SK-N-SH (cell line): Measurements from ENCODE around the gene ARMC10.

Experiments
- CTCF ChIP-seq: fragments of 200-600 bp; sonication (generic); IDR thresholded peaks from 2 replicates; pipeline ENCODE4 v1.6.1; 2017; ENCODE audit warnings: antibody characterized with exemption, mild to moderate bottlenecking, moderate library complexity
- ELF1 ChIP-seq: IDR thresholded peaks from 2 replicates; pipeline ENCODE4 v1.4.0; 2012
- EP300 ChIP-seq, 2 experiments: IDR thresholded peaks; 2 replicates each; pipeline versions ENCODE4 v1.4.0 to v1.6.1; 2012; ENCODE audit warnings: borderline replicate concordance in 1 of 2, low read depth in 1 of 2, low read length in 1 of 2
- EZH2phosphoT487 ChIP-seq: fragments of 200-600 bp; sonication (generic); IDR thresholded peaks from 2 replicates; pipeline ENCODE4 v1.6.1; 2017; ENCODE audit warnings: low read depth, mixed run types, mild to moderate bottlenecking, antibody characterized with exemption, moderate library complexity, borderline replicate concordance
- GABPA ChIP-seq: IDR thresholded peaks from 2 replicates; pipeline ENCODE4 v1.4.0; 2012; ENCODE audit warnings: low read depth, mild to moderate bottlenecking
- RXRA ChIP-seq: IDR thresholded peaks from 2 replicates; pipeline ENCODE4 v1.4.0; 2012; ENCODE audit warnings: low read depth, mild to moderate bottlenecking, borderline replicate concordance
- SMC3 ChIP-seq: IDR thresholded peaks from 2 replicates; pipeline ENCODE4 v1.6.1; 2012; ENCODE audit warnings: low read depth, low read length, improper control_type of control experiment
- USF1 ChIP-seq: IDR thresholded peaks from 2 replicates; pipeline ENCODE4 v1.4.0; 2012; ENCODE audit warnings: low read depth, borderline replicate concordance

GRCh38 chr7:103063895-103064294, 11.0 kb upstream of the ARMC10 start:
- TF ChIP-seq CTCF (peak; percentile 11; the same call in 1 of the 2 replicates), GABPA (no peak), EZH2phosphoT487 (no peak), EP300 (IDR thresholded peaks at IDR 0.05; ENCODE audit: borderline replicate concordance in 1 of 2, low read depth in 1 of 2, low read length in 1 of 2) (no peak), ELF1 (no peak), USF1 (no peak), RXRA (no peak), SMC3 (no peak)
